Neuronal stem cell (in vitro differentiated cells): ENCODE measurements around the gene NUP98.

ENCODE experiments used
- DNase-seq: peaks from one replicate; pipeline ENCODE4 v3.0.0-alpha.2; 2013; ENCODE audit warnings: low spot score
- H2AFZ ChIP-seq: one replicate; pipeline ENCODE4 v1.6.1; 2013; ENCODE audit warnings: mild to moderate bottlenecking, low read length, inconsistent platforms
- H2AK5ac ChIP-seq: 2 replicates; pipeline ENCODE4 v1.6.1; 2013; ENCODE audit warnings: low read depth, mild to moderate bottlenecking, inconsistent platforms, low read length, moderate library complexity, mixed read lengths
- H2BK120ac ChIP-seq: 2 replicates; pipeline ENCODE4 v1.6.1; 2013; ENCODE audit warnings: low read depth, mild to moderate bottlenecking, inconsistent platforms, low read length, moderate library complexity, mixed read lengths
- H2BK12ac ChIP-seq: one replicate; pipeline ENCODE4 v1.6.1; 2013; ENCODE audit warnings: low read length, inconsistent platforms
- H2BK15ac ChIP-seq: 2 replicates; pipeline ENCODE4 v1.6.1; 2013; ENCODE audit warnings: mild to moderate bottlenecking, low read length, inconsistent platforms, mixed read lengths
- H2BK5ac ChIP-seq: one replicate; pipeline ENCODE4 v1.6.1; 2013; ENCODE audit warnings: inconsistent platforms, mild to moderate bottlenecking, low read length, moderate library complexity
- H3K14ac ChIP-seq: one replicate; pipeline ENCODE4 v1.6.1; 2013; ENCODE audit warnings: low read length, inconsistent platforms
- H3K18ac ChIP-seq: 2 replicates; pipeline ENCODE4 v1.6.1; 2013; ENCODE audit warnings: low read length, inconsistent platforms
- H3K23ac ChIP-seq: 2 replicates; pipeline ENCODE4 v1.6.1; 2013; ENCODE audit warnings: low read depth, mild to moderate bottlenecking, mixed read lengths, low read length, inconsistent platforms; ENCODE audit not compliant: poor library complexity
- H3K27ac ChIP-seq: replicated peaks from 3 replicates; pipeline ENCODE4 v1.5.1; 2013; ENCODE audit warnings: low read length, inconsistent platforms
- H3K27me3 ChIP-seq, 3 experiments: 2 replicates each; pipeline ENCODE4 v1.6.1; 2013; ENCODE audit warnings: low read length in 3 of 3, mild to moderate bottlenecking in 2 of 3, inconsistent platforms in 1 of 3, low read depth in 1 of 3, mixed read lengths in 1 of 3, moderate library complexity in 1 of 3; ENCODE audit not compliant: control insufficient read depth in 3 of 3, insufficient read depth in 3 of 3
- H3K36me3 ChIP-seq, 2 donors: replicated peaks in 1 of 2; 2 replicates each; pipeline ENCODE4 v1.6.1; 2013; ENCODE audit warnings: low read length in 2 of 2; ENCODE audit not compliant: control insufficient read depth in 2 of 2, insufficient read depth in 2 of 2
- H3K4ac ChIP-seq: 2 replicates; pipeline ENCODE4 v1.6.1; 2013; ENCODE audit warnings: inconsistent platforms, mild to moderate bottlenecking, low read length, moderate library complexity
- H3K4me1 ChIP-seq, 2 donors: 1 replicate in 1 of 2; 2 replicates in 1 of 2; pipeline ENCODE4 v1.6.1; 2013; ENCODE audit warnings: low read length in 2 of 2, low read depth in 1 of 2; ENCODE audit not compliant: control insufficient read depth in 2 of 2, insufficient read depth in 1 of 2
- H3K4me2 ChIP-seq: one replicate; pipeline ENCODE4 v1.6.1; 2013; ENCODE audit warnings: mild to moderate bottlenecking, low read length, inconsistent platforms; ENCODE audit not compliant: insufficient read depth, poor library complexity, severe bottlenecking
- H3K4me3 ChIP-seq, 2 donors: 2 replicates each; pipeline ENCODE4 v1.5.1; 2013; ENCODE audit warnings: low read length in 2 of 2, mild to moderate bottlenecking in 2 of 2, inconsistent platforms in 1 of 2, moderate library complexity in 1 of 2
- H3K79me1 ChIP-seq: one replicate; pipeline ENCODE4 v1.6.1; 2013; ENCODE audit warnings: low read depth, mild to moderate bottlenecking, inconsistent platforms, low read length, moderate library complexity
- H3K9ac ChIP-seq: one replicate; pipeline ENCODE4 v1.6.1; 2013; ENCODE audit warnings: mild to moderate bottlenecking, low read depth, low read length, inconsistent platforms; ENCODE audit not compliant: poor library complexity
- H3K9me3 ChIP-seq, 2 donors: replicated peaks in 1 of 2; 2 replicates each; pipeline versions ENCODE3 to v1.6.1; 2013; ENCODE audit warnings: low read length in 2 of 2, mild to moderate bottlenecking in 2 of 2, inconsistent platforms in 1 of 2, low read depth in 1 of 2, mixed read lengths in 1 of 2, moderate library complexity in 1 of 2; ENCODE audit not compliant: control insufficient read depth in 2 of 2, insufficient read depth in 1 of 2
- H4K8ac ChIP-seq: one replicate; pipeline ENCODE4 v1.6.1; 2013; ENCODE audit warnings: low read depth, mild to moderate bottlenecking, inconsistent platforms, low read length, moderate library complexity
- H4K91ac ChIP-seq: one replicate; pipeline ENCODE4 v1.6.1; 2013; ENCODE audit warnings: low read length, low read depth, mild to moderate bottlenecking, inconsistent platforms; ENCODE audit not compliant: poor library complexity
- WGBS, 2 donors: extraction: QIAGEN DNeasy Blood & Tissue Kit; methylation state at CpG; one replicate each; pipeline ENCODE4 v1.1.7; 2013; ENCODE audit warnings: missing lambda C conversion rate in 2 of 2, mixed read lengths in 1 of 2; ENCODE audit not compliant: insufficient read length in 2 of 2, insufficient replicate concordance in 1 of 2; ENCODE audit errors: extremely low coverage in 2 of 2; 5-methylcytosine and 5-hydroxymethylcytosine counted together

NUP98 gene

GRCh38 chr11:3723014-3723708 lies 74.2 kb downstream of the NUP98 start:
- Histone ChIP-seq H3K4ac (no peak overlapping the region), H4K8ac (no peak overlapping the region), H3K18ac (no peak overlapping the region), H3K27ac (no peak overlapping the region), H3K79me1 (peaks cover 2% of the 10 kb centered on the region), H4K91ac (no peak overlapping the region), H2AK5ac (no peak overlapping the region), H2BK120ac (no peak overlapping the region), H3K4me2 (no peak overlapping the region), H3K14ac (no peak overlapping the region), H3K27me3 (no peaks in the 10 kb centered on the region), H2BK5ac (no peak overlapping the region), H3K9ac (no peak overlapping the region), H2AFZ (no peak overlapping the region), H2BK12ac (no peak overlapping the region), H3K4me3 (no peak overlapping the region), H3K4me1 (no peaks in the 10 kb centered on the region), H3K9me3 (no peaks in the 10 kb centered on the region), H3K36me3 (peaks cover 34 to 100% of the 10 kb centered on the region in 2 donors), H3K23ac (no peak overlapping the region), H2BK15ac (no peak overlapping the region)
- no peak for DNase-seq
- WGBS, 2 donors = no CpG with 5 or more reads among the region's 6 CpGs

GRCh38 chr11:3722100-3722499 lies 75.3 kb downstream of the NUP98 start:
- H3K23ac ChIP-seq = no peak overlapping the region
- H3K9me3 ChIP-seq = peaks cover 0 to 4% of the 10 kb centered on the region in 2 donors
- H2BK5ac ChIP-seq = no peak overlapping the region
- no peaks in the 10 kb centered on the region for H3K27me3 ChIP-seq
- peaks cover 28 to 100% of the 10 kb centered on the region in 2 donors for H3K36me3 ChIP-seq
- H2AFZ ChIP-seq = no peak overlapping the region
- no CpG with 5 or more reads among the region's 2 CpGs for WGBS, 2 donors
- no peak overlapping the region for H2BK12ac ChIP-seq
- DNase-seq = no peak
- no peak overlapping the region for H3K9ac ChIP-seq
- no peak overlapping the region for H3K4ac ChIP-seq
- no peak overlapping the region for H4K8ac ChIP-seq
- H3K27ac ChIP-seq = no peak overlapping the region
- H3K14ac ChIP-seq = no peak overlapping the region
- H4K91ac ChIP-seq = no peak overlapping the region
- H2BK120ac ChIP-seq = no peak overlapping the region
- H2BK15ac ChIP-seq = no peak overlapping the region
- no peak overlapping the region for H2AK5ac ChIP-seq
- H3K4me3 ChIP-seq = no peak overlapping the region
- H3K4me1 ChIP-seq = no peaks in the 10 kb centered on the region
- no peak overlapping the region for H3K4me2 ChIP-seq
- H3K18ac ChIP-seq = no peak overlapping the region
- H3K79me1 ChIP-seq = peaks cover 2% of the 10 kb centered on the region

GRCh38 chr11:3720997-3721396 lies 76.4 kb downstream of the NUP98 start:
- Histone ChIP-seq H3K18ac (no peak overlapping the region), H3K27ac (no peak overlapping the region), H3K9me3 (peaks cover 0 to 4% of the 10 kb centered on the region in 2 donors), H3K23ac (no peak overlapping the region), H2BK15ac (no peak overlapping the region), H4K91ac (no peak overlapping the region), H3K36me3 (peaks cover 30 to 100% of the 10 kb centered on the region in 2 donors), H3K79me1 (peaks cover 2% of the 10 kb centered on the region), H2BK120ac (no peak overlapping the region), H3K4me1 (no peaks in the 10 kb centered on the region), H3K27me3 (no peaks in the 10 kb centered on the region), H3K9ac (no peak overlapping the region), H3K4me3 (no peak overlapping the region), H3K4ac (no peak overlapping the region), H2BK5ac (no peak overlapping the region), H3K4me2 (no peak overlapping the region), H2AFZ (no peak overlapping the region), H2AK5ac (no peak overlapping the region), H2BK12ac (no peak overlapping the region), H4K8ac (no peak overlapping the region), H3K14ac (no peak overlapping the region)
- DNase-seq = no peak
- WGBS, 2 donors = no CpG with 5 or more reads among the region's 2 CpGs

- Histone ChIP-seq H3K4ac (no peak overlapping the region), H2BK120ac (no peak overlapping the region), H3K4me1 (no peaks in the 10 kb centered on the region), H3K18ac (no peak overlapping the region), H2BK12ac (no peak overlapping the region), H3K9ac (no peak overlapping the region), H2BK5ac (no peak overlapping the region), H3K79me1 (no peaks in the 10 kb centered on the region), H3K23ac (no peak overlapping the region), H3K14ac (no peak overlapping the region), H3K36me3 (peaks cover 29 to 97% of the 10 kb centered on the region in 2 donors), H2AFZ (no peak overlapping the region), H2BK15ac (no peak overlapping the region), H3K4me3 (no peak overlapping the region), H3K27ac (no peak overlapping the region), H3K4me2 (no peak overlapping the region), H3K9me3 (no peaks in the 10 kb centered on the region), H2AK5ac (no peak overlapping the region), H4K8ac (no peak overlapping the region), H4K91ac (no peak overlapping the region), H3K27me3 (no peaks in the 10 kb centered on the region)
- no peak for DNase-seq
- WGBS, 2 donors = no CpG with 5 or more reads among the region's 6 CpGs
Observed at GRCh38 chr11:3712274-3712673, 85.1 kb downstream of the NUP98 start.
